Psoas muscle (tissue), 8 donors: Measurements from ENCODE around the gene KIF1A. TPM values are rescaled to one million over a fixed set of nuclear protein-coding genes. Genes with fewer than 3 reads are reported as not detected.

ENCODE experiments used
- ATAC-seq, 4 donors: fragments of 200-7000 bp; cut with Tn5 transposase; one replicate each; pipeline ENCODE4 v1.9.1; 2020; ENCODE audit warnings: moderate library complexity in 3 of 4, mild to moderate bottlenecking in 2 of 4
- DNase-seq, 2 donors: peaks; one replicate each; pipeline ENCODE4 v3.0.0-alpha.2; 2020
- H3K27ac ChIP-seq: fragments of 200-600 bp; one replicate; pipeline ENCODE4 v1.8.0; 2022
- H3K27me3 ChIP-seq, 3 donors: fragments of 200-600 bp in 1 of 3; one replicate each; pipeline versions ENCODE4 v1.6.1 to v1.8.0; 2013 to 2022; ENCODE audit warnings: low read length in 2 of 3, mild to moderate bottlenecking in 2 of 3, moderate library complexity in 1 of 3; ENCODE audit not compliant: insufficient read depth in 3 of 3
- H3K36me3 ChIP-seq, 2 donors: fragments of 200-600 bp in 1 of 2; one replicate each; pipeline versions ENCODE4 v1.6.1 to v1.8.0; 2013 to 2022; ENCODE audit warnings: low read depth in 1 of 2, mild to moderate bottlenecking in 1 of 2, moderate library complexity in 1 of 2; ENCODE audit not compliant: insufficient read depth in 1 of 2
- H3K4me1 ChIP-seq: fragments of 200-600 bp; one replicate; pipeline ENCODE4 v1.8.0; 2022
- H3K4me3 ChIP-seq: fragments of 200-600 bp; one replicate; pipeline ENCODE4 v1.8.0; 2022; ENCODE audit warnings: mild to moderate bottlenecking
- H3K9me3 ChIP-seq: fragments of 200-600 bp; one replicate; pipeline ENCODE4 v1.8.0; 2022
- CTCF ChIP-seq: fragments of 200-600 bp; IDR thresholded peaks from one replicate; pipeline ENCODE4 v1.8.0; 2022; ENCODE audit warnings: antibody characterized with exemption
- WGBS, 3 donors: extraction: QIAGEN DNeasy Blood & Tissue Kit; methylation state at CpG; one replicate each; pipeline versions ENCODE4 v1.1.6 to v1.1.7; 2013; 5-methylcytosine and 5-hydroxymethylcytosine counted together
- intact Hi-C, 2 donors: fragments of 100-400 bp; cut with DNase I; formaldehyde crosslinking; loops; one replicate each; pipeline versions ENCODE4 v1.11.0 to v1.14.2; 2022
- polyA plus RNA-seq, 3 donors: library from polyadenylated mRNA; stranded (reverse); fragments of 200-250 nt; gene quantifications; one replicate each; pipeline ENCODE4 v1.2.3, GENCODE V29; 2013
- total RNA-seq, 4 donors: library from RNA; stranded (reverse); fragmentation: NEBNext Ultra II Directional in 2 of 4; extraction: Animal tissue kit (Norgen Biotek cat#: 25700) in 2 of 4; gene quantifications; one replicate each; pipeline versions ENCODE4 v1.2.1 to v1.2.4, GENCODE V29; 2021 to 2023
- donor health status: healthy with polysubstance abuse.
- donor health status: DM: no; HTN: no; CAD: no; lungs with moderate emphysema.
- donor health status: Bipolar disorder and iron deficiency.
- donor health status: healthy.
- donor health status: DM: yes; HTN: yes; CAD: no.
- donor health status: DM: no; HTN: no; CAD: no.
- donor health status: DM: no; HTN: no; CAD: no.
- donor health status: DM: yes; HTN: yes; CAD: no.

KIF1A gene
- total and polyA plus RNA-seq, 7 donors = 0.01 to 1.2 (median 0.12) TPM; not detected in 2

GRCh38 chr2:240798327-240798905 lies 21.6 kb downstream of the KIF1A start:
- 79% methylated on average over 17 of the region's 17 CpGs for WGBS, 3 donors
- Histone ChIP-seq H3K9me3 (no peaks in the 10 kb centered on the region), H3K36me3 (no peaks in the 10 kb centered on the region), H3K4me3 (no peak overlapping the region), H3K27me3 (peaks cover 0 to 48% (median 13%) of the 10 kb centered on the region in 3 donors), H3K27ac (no peak overlapping the region), H3K4me1 (no peaks in the 10 kb centered on the region)
- no peak for TF ChIP-seq CTCF
- DNase-seq = peak in 1 of 2 donors; percentile 36
- no peak for ATAC-seq
- intact Hi-C loops = no loop called here

- peak in 1 of 2 donors; percentile 37 for DNase-seq
Observed at GRCh38 chr2:240797914-240798313, 22.1 kb downstream of the KIF1A start.

GRCh38 chr2:240797500-240797895 lies 22.5 kb downstream of the KIF1A start:
- ATAC-seq (no peak), DNase-seq (peak in 1 of 2 donors; percentile 7)
- Histone ChIP-seq H3K9me3 (no peaks in the 10 kb centered on the region), H3K36me3 (no peaks in the 10 kb centered on the region), H3K27me3 (peaks cover 0 to 44% (median 13%) of the 10 kb centered on the region in 3 donors), H3K27ac (no peak overlapping the region), H3K4me1 (no peaks in the 10 kb centered on the region), H3K4me3 (no peak overlapping the region)
- TF ChIP-seq CTCF = no peak
- intact Hi-C loops = no loop called here
- 89 to 92% (median 90%) methylated on average over 14 of the region's 14 CpGs for WGBS, 3 donors

More at GRCh38 chr2:240797914-240798313, 22.1 kb downstream of the KIF1A start:
- peaks cover 0 to 44% (median 13%) of the 10 kb centered on the region in 3 donors for H3K27me3 ChIP-seq
- no peak overlapping the region for H3K27ac ChIP-seq
- ATAC-seq = no peak
- WGBS, 3 donors = 79 to 85% (median 82%) methylated on average over 12 of the region's 12 CpGs
- no peak overlapping the region for H3K4me3 ChIP-seq
- no peak for TF ChIP-seq CTCF
- H3K9me3 ChIP-seq = no peaks in the 10 kb centered on the region
- H3K36me3 ChIP-seq = no peaks in the 10 kb centered on the region
- intact Hi-C loops = no loop called here
- H3K4me1 ChIP-seq = no peaks in the 10 kb centered on the region

- Histone ChIP-seq H3K9me3 (no peaks in the 10 kb centered on the region), H3K4me3 (no peak overlapping the region), H3K4me1 (no peaks in the 10 kb centered on the region), H3K27me3 (peaks cover 0 to 44% (median 13%) of the 10 kb centered on the region in 3 donors), H3K36me3 (no peaks in the 10 kb centered on the region), H3K27ac (no peak overlapping the region)
- intact Hi-C loops = no loop called here
- TF ChIP-seq CTCF = no peak
- ATAC-seq (no peak), DNase-seq (peak in 1 of 2 donors; percentile 38)
- WGBS, 3 donors = 85 to 88% (median 87%) methylated on average over 19 of the region's 19 CpGs
Observed at GRCh38 chr2:240796543-240797499, 23.2 kb downstream of the KIF1A start.
